Measurements from ENCODE around the gene SPCS1. TPM values are rescaled to one million over a fixed set of nuclear protein-coding genes. Genes with fewer than 3 reads are reported as not detected.

SPCS1 gene
- total RNA-seq, 1 experiment from 2014 or later = 124 TPM

GRCh38 chr3:52679199-52679538, 26.7 kb upstream of the SPCS1 start:
- intact Hi-C loops (cut with micrococcal nuclease) = no loop called here
- ChIA-PET CTCF (interaction anchor here (0.7 kb wide), 1 partner anchor 143 kb away, joined by 3 read pairs; the partner anchor contains the start of gene UQCC5), RAD21 (ENCODE audit: low non-redundant PET in 1 of 2, low total read pairs in 2 of 2, uncharacterized antibody in 2 of 2, unreplicated experiment in 2 of 2) (no interaction called here), POLR2A (no interaction called here)
- TF ChIP-seq YY1 (IDR thresholded peaks at IDR 0.05; ENCODE audit: extremely low read depth, insufficient replicate concordance, low read depth, low read length) (no peak), EZH2 (IDR thresholded peaks at IDR 0.05) (no peak), RAD21 (IDR thresholded peaks at IDR 0.05; ENCODE audit: low read depth) (no peak), ZBTB33 (IDR thresholded peaks at IDR 0.05; ENCODE audit: extremely low read depth, insufficient replicate concordance, low read length) (no peak), ATF3 (IDR thresholded peaks at IDR 0.05) (no peak), CBX3 (IDR thresholded peaks at IDR 0.05; ENCODE audit: low read depth) (no peak)
- ATAC-seq (no peak), DNase-seq (ENCODE audit: low read depth, low spot score) (no peak)
- Histone ChIP-seq H3K27me3 (ENCODE audit: insufficient read depth, low read length) (no peaks in the 10 kb centered on the region), H3K9ac (ENCODE audit: low read length) (no peak overlapping the region), H3K4me1 (ENCODE audit: control insufficient read depth in 1 of 2, insufficient read depth in 2 of 2, low read length in 2 of 2) (peaks cover 8 to 12% of the 10 kb centered on the region in 2 experiments; a peak in 3 of 4 replicates), H2AFZ (ENCODE audit: low read depth, low read length, poor library complexity, severe bottlenecking) (no peak overlapping the region), H3K36me3 (ENCODE audit: control insufficient read depth in 1 of 2, insufficient read depth in 2 of 2, low read length in 2 of 2) (peaks cover 16 to 25% of the 10 kb centered on the region in 2 experiments), H3K79me2 (ENCODE audit: insufficient read depth, low read length) (peaks cover 38% of the 10 kb centered on the region), H3K9me3 (ENCODE audit: control insufficient read depth in 1 of 2, insufficient read depth in 1 of 2, low read depth in 1 of 2, low read length in 2 of 2) (no peaks in the 10 kb centered on the region), H3K4me2 (ENCODE audit: low read length) (no peak overlapping the region), H3K9me2 (ENCODE audit: insufficient read depth) (no peaks in the 10 kb centered on the region), H4K20me1 (ENCODE audit: insufficient read depth) (no peaks in the 10 kb centered on the region), H3K4me3 (replicated peaks in 1 of 2; ENCODE audit: low read depth in 1 of 2, low read length in 2 of 2) (no peak overlapping the region), H3K27ac (ENCODE audit: low read depth, low read length) (no peak overlapping the region)
- no TSS peak for BruUV-seq (replicated peaks)

- RAD21 ChIA-PET (ENCODE audit: low non-redundant PET in 1 of 2, low total read pairs in 2 of 2, uncharacterized antibody in 2 of 2, unreplicated experiment in 2 of 2) = no interaction called here
- intact Hi-C loops (cut with micrococcal nuclease) = no loop called here
- Histone ChIP-seq H3K27ac (ENCODE audit: low read depth, low read length) (no peak overlapping the region), H3K9ac (ENCODE audit: low read length) (no peak overlapping the region), H3K79me2 (ENCODE audit: insufficient read depth, low read length) (peaks cover 45% of the 10 kb centered on the region), H3K4me2 (ENCODE audit: low read length) (no peak overlapping the region), H2AFZ (ENCODE audit: low read depth, low read length, poor library complexity, severe bottlenecking) (no peak overlapping the region), H3K4me3 (replicated peaks in 1 of 2; ENCODE audit: low read depth in 1 of 2, low read length in 2 of 2) (no peak overlapping the region), H3K36me3 (ENCODE audit: control insufficient read depth in 1 of 2, insufficient read depth in 2 of 2, low read length in 2 of 2) (peaks cover 16 to 23% of the 10 kb centered on the region in 2 experiments), H3K9me2 (ENCODE audit: insufficient read depth) (no peaks in the 10 kb centered on the region), H3K27me3 (ENCODE audit: insufficient read depth, low read length) (no peaks in the 10 kb centered on the region), H3K4me1 (ENCODE audit: control insufficient read depth in 1 of 2, insufficient read depth in 2 of 2, low read length in 2 of 2) (peaks cover 8 to 18% of the 10 kb centered on the region in 2 experiments; a peak in 3 of 4 replicates), H3K9me3 (ENCODE audit: control insufficient read depth in 1 of 2, insufficient read depth in 1 of 2, low read depth in 1 of 2, low read length in 2 of 2) (no peaks in the 10 kb centered on the region), H4K20me1 (ENCODE audit: insufficient read depth) (no peaks in the 10 kb centered on the region)
- POLR2A ChIA-PET = interaction anchor here (0.6 kb wide), 1 partner anchor 26 kb away, joined by 3 read pairs; the partner anchor contains the start of genes GLT8D1 and SPCS1
- BruUV-seq (replicated peaks) = no TSS peak
- DNase-seq (ENCODE audit: low read depth, low spot score) = no peak
- CTCF ChIA-PET = interaction anchor here (0.7 kb wide), 1 partner anchor 144 kb away, joined by 3 read pairs; the partner anchor contains the start of gene UQCC5
- no peak for ATAC-seq
- TF ChIP-seq POLR2A (IDR thresholded peaks at IDR 0.05; ENCODE audit: borderline replicate concordance, extremely low read depth, insufficient read depth, insufficient read length) (no peak), REST (IDR thresholded peaks at IDR 0.05; ENCODE audit: low read depth) (no peak), TCF7L2 (IDR thresholded peaks at IDR 0.05; ENCODE audit: borderline replicate concordance, extremely low read depth, insufficient read depth, insufficient read length) (no peak), CBX3 (IDR thresholded peaks at IDR 0.05; ENCODE audit: low read depth) (no peak), SIN3A (IDR thresholded peaks at IDR 0.05; ENCODE audit: low read depth) (no peak), JUND (IDR thresholded peaks at IDR 0.05) (no peak), EZH2phosphoT487 (IDR thresholded peaks at IDR 0.05; ENCODE audit: borderline replicate concordance) (no peak), YY1 (IDR thresholded peaks at IDR 0.05; ENCODE audit: extremely low read depth, insufficient replicate concordance, low read depth, low read length) (no peak), FOSL1 (IDR thresholded peaks at IDR 0.05; ENCODE audit: low read depth) (no peak), ATF3 (IDR thresholded peaks at IDR 0.05) (no peak)
Observed at GRCh38 chr3:52679811-52680210, 26.1 kb upstream of the SPCS1 start.
